HepG2 (cell line): ENCODE results near the gene LYRM4. TPM values are rescaled to one million over a fixed set of nuclear protein-coding genes. Genes with fewer than 3 reads are reported as not detected.

Source experiments
- AFF4 ChIP-seq: sonication (generic); formaldehyde crosslinking; IDR thresholded peaks from 2 replicates; pipeline ENCODE4 v1.4.0; 2020; ENCODE audit warnings: missing genetic modification reagents
- HNF4A ChIP-seq: sonication (generic); formaldehyde crosslinking; IDR thresholded peaks from 2 replicates; pipeline ENCODE4 v1.4.0; 2020; ENCODE audit warnings: missing genetic modification reagents
- IRX3 ChIP-seq: sonication (generic); formaldehyde crosslinking; IDR thresholded peaks from 2 replicates; pipeline ENCODE4 v1.8.1; 2023; ENCODE audit warnings: mild to moderate bottlenecking, low read depth, missing genetic modification reagents, borderline replicate concordance
- JUNB ChIP-seq: sonication (generic); formaldehyde crosslinking; IDR thresholded peaks from 2 replicates; pipeline ENCODE4 v1.8.0; 2022; ENCODE audit warnings: missing genetic modification reagents, mild to moderate bottlenecking, borderline replicate concordance
- MTERF4 ChIP-seq: sonication (generic); formaldehyde crosslinking; IDR thresholded peaks from 2 replicates; pipeline ENCODE4 v1.8.0; 2023; ENCODE audit warnings: mild to moderate bottlenecking, missing genetic modification reagents
- NFAT5 ChIP-seq: sonication (generic); formaldehyde crosslinking; IDR thresholded peaks from 2 replicates; pipeline ENCODE4 v1.4.0; 2020; ENCODE audit warnings: missing genetic modification reagents
- PCBP1 ChIP-seq: fragments of 200-400 bp; formaldehyde crosslinking; IDR thresholded peaks from 2 replicates; pipeline ENCODE4 v1.6.1; 2017; ENCODE audit warnings: mild to moderate bottlenecking, low read depth, low read length, borderline replicate concordance
- SPEN ChIP-seq: sonication (generic); formaldehyde crosslinking; IDR thresholded peaks from 2 replicates; pipeline ENCODE4 v1.5.1; 2020; ENCODE audit warnings: low read depth, mild to moderate bottlenecking, missing genetic modification reagents
- SSRP1 ChIP-seq: IDR thresholded peaks from 2 replicates; pipeline ENCODE4 v1.6.1; 2016; ENCODE audit warnings: control low read depth
- TAF1 ChIP-seq: sonication (generic); formaldehyde crosslinking; IDR thresholded peaks from 2 replicates; pipeline ENCODE4 v1.4.0; 2020; ENCODE audit warnings: missing genetic modification reagents
- ZHX2 ChIP-seq, 2 experiments: sonication (generic) in 1 of 2; formaldehyde crosslinking in 1 of 2; IDR thresholded peaks; 2 replicates each; pipeline versions ENCODE4 v1.6.1 to v1.9.0; 2014 to 2022; ENCODE audit warnings: antibody characterized with exemption in 1 of 2, borderline replicate concordance in 1 of 2, inconsistent platforms in 1 of 2, low read depth in 1 of 2, missing genetic modification reagents in 1 of 2
- ZNF496 ChIP-seq: sonication (generic); formaldehyde crosslinking; IDR thresholded peaks from 2 replicates; pipeline ENCODE4 v1.8.1; 2023; ENCODE audit warnings: mild to moderate bottlenecking, moderate library complexity, missing genetic modification reagents; ENCODE audit not compliant: insufficient replicate concordance
- ZNF782 ChIP-seq: sonication (generic); formaldehyde crosslinking; IDR thresholded peaks from 2 replicates; pipeline ENCODE4 v1.4.0; 2020; ENCODE audit warnings: missing genetic modification reagents, mild to moderate bottlenecking, borderline replicate concordance
- polyA plus RNA-seq, 8 experiments: library from polyadenylated mRNA; depleted of rRNA in 3 of 8; stranded (reverse) in 7 of 8; unstranded in 1 of 8; fragments of >200 nt; fragmentation: Illumina TruSeq in 4 of 8; extraction: Trizol in 4 of 8; gene quantifications; 2 replicates each; pipeline versions ENCODE4 v1.2.1 to v1.2.3, GENCODE V29; 2011 to 2016; ENCODE audit warnings: low read depth in 4 of 8, missing spikeins in 1 of 8, mixed read lengths in 1 of 8; ENCODE audit not compliant: insufficient read depth in 1 of 8
- total RNA-seq, 5 experiments: library from RNA; depleted of rRNA; stranded (reverse); fragments of >200 nt; fragmentation: Illumina TruSeq; extraction: Trizol; gene quantifications; 2 replicates each; pipeline ENCODE4 v1.2.3, GENCODE V29; 2016; ENCODE audit warnings: low read depth in 1 of 5

The LYRM4 gene
- total and polyA plus RNA-seq, 2 of the 13 experiments (the other 11 are each of a cell fraction or from before 2014, with no cell fraction given) = 64.6 to 67.5 TPM

GRCh38 chr6:5121479-5121878 lies 139.3 kb downstream of the LYRM4 start (continued):
- TF ChIP-seq ZHX2 (IDR thresholded peaks at IDR 0.05; ENCODE audit: low read depth) (no peak), ZHX2 (CRISPR knock-in tag; IDR thresholded peaks at IDR 0.05; ENCODE audit: borderline replicate concordance) (no peak), PCBP1 (no peak), NFAT5 (no peak), SPEN (CRISPR knock-in tag) (peak; percentile 60; the same call in 1 of the 2 replicates), MTERF4 (CRISPR knock-in tag) (no peak; the same call in 1 of the 2 replicates), HNF4A (CRISPR knock-in tag) (peak; percentile 94), SSRP1 (CRISPR knock-in tag) (no peak), ZNF496 (CRISPR knock-in tag) (no peak), IRX3 (no peak), ZNF782 (CRISPR knock-in tag) (no peak), TAF1 (no peak), JUNB (CRISPR knock-in tag) (no peak), AFF4 (no peak)
